Colon (tissue), 2 donors: ENCODE measurements around the gene S100A8.
"Not testable (repeated sequence)": the region's sequence is repeated elsewhere in the genome, so short reads cannot be mapped to it uniquely, and the experiment has no call there.

ENCODE experiments used
- FAIRE-seq: peaks from 2 replicates; lab custom pipeline; 2012; peaks lifted over from hg19 to GRCh38; lab: Jason Lieb, UNC
- donor health status: control.
- donor health status: control.

The S100A8 gene

DNA sequence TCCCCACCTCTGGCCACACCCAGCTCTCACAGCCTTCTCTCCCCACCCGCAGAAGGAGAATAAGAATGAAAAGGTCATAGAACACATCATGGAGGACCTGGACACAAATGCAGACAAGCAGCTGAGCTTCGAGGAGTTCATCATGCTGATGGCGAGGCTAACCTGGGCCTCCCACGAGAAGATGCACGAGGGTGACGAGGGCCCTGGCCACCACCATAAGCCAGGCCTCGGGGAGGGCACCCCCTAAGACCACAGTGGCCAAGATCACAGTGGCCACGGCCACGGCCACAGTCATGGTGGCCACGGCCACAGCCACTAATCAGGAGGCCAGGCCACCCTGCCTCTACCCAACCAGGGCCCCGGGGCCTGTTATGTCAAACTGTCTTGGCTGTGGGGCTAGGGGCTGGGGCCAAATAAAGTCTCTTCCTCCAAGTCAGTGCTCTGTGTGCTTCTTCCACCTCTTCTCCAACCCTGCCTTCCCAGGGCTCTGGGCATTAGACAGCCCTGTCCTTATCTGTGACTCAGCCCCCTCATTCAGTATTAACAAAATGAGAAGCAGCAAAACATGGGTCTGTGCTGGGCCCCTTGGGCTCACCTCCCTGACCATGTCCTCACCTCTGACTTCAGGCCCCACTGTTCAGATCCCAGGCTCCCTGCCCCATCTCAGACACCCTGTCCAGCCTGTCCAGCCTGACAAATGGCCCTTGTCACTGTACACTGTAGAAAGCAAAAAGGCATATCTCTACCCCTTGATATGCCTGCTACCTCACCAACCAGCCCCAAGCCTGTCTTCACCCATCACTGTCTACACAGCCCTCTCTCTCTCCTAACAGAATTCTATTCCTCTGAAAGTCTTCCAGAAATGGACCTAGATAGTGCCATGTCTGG, 30.0 kb downstream of the S100A8 start:
- no peak for FAIRE-seq

DNA sequence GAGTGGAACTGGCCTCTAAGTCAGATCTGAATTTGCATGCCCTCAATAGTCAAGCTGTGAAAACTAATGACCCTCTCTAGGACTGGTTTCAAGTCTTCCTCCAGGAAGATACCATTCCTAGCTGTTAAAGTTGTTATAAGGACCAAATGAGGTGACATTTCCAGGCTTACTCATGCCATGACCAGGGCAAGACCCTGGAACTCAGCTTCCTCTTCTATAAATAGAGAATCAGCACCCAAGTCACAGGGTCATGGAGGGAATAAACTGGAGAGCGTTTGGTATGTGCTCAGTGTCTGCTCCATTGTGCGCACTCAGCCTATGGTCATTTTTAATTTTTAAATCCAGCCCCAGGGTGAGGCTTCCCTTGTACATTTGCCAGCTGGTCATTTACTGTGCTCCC, 30.7 kb downstream of the S100A8 start:
- FAIRE-seq, result no peak

DNA sequence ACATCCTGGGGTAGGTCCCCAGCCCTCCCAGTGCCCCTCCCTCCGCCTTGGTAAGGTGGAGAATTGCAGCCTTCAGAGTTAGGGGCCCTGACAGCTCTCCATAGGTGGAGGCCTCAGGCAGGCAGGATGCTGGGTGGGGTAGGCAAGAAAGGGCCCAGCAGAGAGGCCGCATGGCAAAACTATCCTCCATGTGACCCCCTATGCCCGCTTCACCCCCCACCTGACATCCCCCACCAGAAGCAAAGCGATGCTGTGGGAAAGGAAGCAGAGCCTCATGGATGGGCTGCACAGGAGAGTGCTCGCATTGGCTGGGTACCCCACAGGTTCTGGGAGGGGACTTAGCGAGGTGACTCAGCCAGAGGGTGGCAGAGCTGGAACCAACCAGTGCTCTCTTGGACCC, 31.6 kb downstream of the S100A8 start:
- no peak for FAIRE-seq

DNA sequence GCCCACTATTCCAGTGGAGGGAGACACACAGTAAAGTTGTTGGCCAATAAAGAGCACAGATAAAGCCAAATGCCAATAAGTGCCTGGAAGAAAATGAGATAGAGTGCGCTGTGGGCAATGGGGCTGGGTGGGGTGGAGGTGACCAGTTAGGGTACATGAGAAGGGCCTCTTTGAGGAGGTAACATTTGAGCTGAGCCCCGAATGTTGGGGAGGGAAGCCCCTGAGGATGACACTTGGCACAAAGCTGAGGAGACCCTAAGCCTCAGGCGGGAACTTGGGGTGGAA, 32.2 kb downstream of the S100A8 start:
- no peak for FAIRE-seq

DNA sequence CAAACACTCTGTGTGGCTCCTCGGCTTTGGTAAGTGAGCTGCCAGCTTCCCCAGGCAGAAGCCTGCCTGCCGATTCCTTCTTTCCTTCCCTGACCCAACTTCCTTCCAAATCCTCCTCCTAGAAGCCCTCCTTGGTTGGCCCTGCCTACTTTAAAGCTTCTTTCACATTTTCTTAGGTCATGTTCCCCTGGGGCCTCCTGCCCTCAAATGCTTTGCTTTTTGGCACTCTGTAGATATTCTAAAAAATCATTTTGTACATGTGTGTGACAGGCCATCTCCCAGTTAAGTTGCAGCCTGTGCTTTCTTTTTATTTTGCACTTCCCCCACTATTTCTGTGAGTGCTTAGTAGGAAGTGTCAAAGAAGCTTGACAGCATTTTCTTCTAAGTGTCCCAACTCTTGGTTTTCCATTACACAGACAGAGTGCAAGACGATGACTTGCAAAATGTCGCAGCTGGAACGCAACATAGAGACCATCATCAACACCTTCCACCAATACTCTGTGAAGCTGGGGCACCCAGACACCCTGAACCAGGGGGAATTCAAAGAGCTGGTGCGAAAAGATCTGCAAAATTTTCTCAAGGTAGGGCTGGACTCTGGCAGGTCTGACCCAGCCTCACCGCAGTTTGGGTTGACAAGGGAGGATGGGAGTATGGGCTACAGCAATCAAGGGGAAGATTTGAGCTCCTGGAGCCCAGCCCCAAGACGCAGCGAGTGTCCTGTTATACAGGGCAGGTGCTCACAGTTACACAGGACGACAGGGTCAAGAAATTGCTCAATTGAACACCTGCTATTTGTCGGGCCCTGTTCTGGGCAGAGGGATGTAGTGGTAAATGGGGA, 32.8 kb downstream of the S100A8 start, which contains the start of gene S100A9:
Gene S100A9, plus strand, starts transcription at position 2 of the 838 bp plus-strand sequence. Its CDS starts 430 bp downstream, at position 432.
- FAIRE-seq, result no peak

DNA sequence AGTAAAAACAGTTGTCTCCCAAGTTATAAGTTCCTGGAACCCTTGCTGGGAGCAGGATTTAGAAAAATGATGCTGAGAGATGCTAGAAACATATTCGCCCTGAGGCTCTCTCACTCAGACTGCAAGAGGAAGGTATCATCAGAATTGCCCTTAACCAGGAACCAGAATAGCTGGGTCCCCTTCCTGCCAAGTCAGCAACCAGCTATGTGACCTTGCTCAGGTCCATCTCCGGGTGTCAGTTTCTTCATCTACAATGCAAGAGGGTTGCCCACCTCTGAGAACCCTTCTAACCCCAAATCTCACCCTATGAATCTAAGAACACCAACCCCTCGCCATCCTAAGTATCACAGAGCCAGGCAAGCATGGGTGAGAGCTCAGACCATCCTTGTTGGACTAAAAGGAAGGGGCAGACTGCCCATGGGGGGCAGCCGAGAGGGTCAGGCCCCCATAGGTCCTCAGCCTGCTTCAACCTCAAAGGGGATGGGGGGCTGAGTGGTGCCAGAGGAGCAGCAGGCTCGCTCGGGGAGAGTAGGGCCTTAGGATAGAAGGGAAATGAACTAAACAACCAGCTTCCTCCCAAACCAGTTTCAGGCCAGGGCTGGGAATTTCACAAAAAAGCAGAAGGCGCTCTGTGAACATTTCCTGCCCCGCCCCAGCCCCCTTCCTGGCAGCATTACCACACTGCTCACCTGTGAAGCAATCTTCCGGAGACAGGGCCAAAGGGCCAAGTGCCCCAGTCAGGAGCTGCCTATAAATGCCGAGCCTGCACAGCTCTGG, 33.6 kb downstream of the S100A8 start:
- no peak for FAIRE-seq

DNA sequence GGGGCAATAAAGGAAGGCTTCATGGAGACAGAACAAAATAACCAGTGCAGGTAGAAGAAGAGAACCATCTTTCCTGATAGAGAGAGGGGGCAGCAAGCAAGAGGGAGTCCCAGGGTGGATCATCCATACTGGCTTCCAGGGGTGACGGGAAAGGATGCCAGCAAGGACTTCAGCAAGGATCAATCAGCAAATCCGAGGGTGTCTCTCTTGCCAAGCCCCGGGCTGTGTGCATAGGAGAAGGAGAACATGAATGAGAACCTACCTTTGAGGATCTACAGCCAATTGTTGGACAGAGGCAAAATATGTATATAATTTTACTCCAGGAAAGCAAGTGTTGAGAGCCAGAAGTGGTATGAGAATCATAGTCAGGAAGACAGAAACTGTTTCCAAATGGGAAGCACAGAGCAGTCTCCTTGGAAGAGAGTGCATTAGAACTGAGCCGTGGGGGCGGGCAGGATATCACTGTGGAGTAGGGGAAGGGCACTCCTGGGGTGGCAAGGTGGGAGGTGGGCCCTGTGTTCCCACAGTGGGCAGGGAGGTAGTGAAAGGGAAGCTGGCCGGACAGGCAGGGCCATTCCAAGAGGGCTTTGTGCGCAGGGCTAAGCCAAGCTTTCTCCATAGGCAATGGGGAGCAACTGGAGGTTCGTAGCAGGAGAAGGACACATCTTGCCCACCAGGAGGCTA, 34.3 kb downstream of the S100A8 start:
- no peak for FAIRE-seq

DNA sequence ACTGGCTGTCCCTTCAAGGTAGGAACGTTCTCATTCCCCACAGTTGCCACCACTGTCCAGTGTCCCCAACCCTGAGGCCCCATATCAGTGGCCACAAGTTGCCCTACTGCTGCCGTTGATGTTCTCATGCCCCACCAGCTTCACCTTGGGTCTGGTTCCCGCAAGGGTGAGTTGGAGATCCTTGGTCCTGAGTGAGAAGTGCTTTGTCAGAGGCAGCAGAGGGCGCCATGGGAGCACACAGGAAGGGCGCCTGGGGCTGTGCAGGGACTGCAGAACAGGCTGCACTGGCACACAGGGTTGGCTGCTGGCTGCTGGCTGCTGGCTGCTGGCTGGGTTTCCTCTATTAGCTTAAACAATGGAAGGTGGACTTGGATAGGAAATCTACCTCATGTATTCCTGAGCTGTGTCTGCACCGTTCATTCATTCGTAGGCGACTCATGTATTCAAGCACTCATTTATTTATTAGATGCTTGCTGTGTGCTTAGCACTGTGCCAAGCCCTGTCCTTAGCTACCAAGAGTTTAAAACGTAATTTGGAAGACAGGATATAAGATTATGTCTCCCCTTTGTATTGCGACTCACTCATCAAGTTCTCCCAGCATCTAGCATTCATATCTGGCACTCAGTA, 35.3 kb downstream of the S100A8 start:
- no peak for FAIRE-seq

DNA sequence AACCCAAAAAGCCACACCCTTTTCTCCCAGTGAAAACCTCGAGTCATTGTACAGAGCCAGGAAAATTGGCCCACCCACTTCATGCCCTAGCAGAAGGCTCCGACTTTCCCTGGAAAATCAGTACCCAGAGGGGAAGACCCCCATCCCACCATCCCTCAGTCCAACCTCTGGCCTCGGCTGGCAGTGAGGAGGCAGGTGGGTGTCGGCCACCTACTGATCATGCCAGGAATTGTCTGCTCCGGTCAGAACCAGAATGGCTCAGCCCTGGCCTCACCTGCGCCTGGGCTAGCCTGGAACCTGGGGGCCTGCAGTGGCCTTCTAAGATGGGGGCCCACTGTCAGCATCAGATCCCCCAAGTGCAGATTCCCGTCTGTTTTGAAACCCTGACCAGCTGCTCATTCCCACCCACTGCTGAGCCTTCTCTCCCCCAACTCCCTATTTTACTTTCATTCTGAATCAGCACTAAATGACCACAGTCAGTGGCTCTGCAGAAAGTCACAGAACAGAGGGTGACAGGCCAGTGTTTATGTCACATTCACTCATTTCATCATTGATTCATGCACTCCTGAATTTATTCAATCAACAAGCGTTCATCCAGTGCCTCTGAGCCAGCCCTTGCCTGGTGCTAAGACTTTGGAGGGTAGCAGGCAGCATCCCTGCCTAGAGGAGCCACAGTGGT, 36.2 kb downstream of the S100A8 start:
- FAIRE-seq, result no peak

DNA sequence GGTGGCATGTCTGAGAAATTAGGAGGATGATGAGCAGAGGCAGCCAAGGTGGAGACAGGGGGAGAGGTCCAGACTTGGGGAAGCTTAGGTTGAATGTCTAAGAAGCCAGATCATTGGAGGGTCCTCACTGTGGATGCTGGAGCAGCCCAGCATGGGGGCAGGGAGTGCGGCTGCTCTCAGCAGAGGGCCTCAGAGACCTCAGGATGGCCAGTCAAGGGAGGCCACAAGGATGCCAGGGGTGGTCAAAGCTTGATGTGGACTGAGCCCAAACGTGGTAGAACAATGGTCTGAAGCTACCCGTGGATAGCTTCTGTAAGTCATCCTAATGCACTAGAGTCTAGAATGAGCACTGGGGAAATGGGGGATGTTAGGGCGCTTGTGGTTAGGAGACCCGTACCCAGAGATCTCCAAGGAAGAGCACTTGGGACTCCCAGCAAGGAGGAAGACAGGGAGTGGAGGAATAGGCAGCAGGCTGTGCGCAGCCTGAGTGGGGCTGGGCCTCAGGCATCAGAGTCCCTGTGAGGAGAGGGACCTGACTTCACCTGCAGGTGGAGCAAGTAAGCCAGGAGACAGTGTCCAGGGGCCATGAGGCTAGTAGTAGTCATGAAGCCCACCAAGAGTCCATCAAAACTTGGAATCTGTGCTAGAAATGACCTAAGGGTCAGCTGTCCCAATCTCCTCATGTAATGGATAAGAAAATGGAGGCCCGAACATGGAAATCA, 37.5 kb downstream of the S100A8 start:
- FAIRE-seq, result no peak

DNA sequence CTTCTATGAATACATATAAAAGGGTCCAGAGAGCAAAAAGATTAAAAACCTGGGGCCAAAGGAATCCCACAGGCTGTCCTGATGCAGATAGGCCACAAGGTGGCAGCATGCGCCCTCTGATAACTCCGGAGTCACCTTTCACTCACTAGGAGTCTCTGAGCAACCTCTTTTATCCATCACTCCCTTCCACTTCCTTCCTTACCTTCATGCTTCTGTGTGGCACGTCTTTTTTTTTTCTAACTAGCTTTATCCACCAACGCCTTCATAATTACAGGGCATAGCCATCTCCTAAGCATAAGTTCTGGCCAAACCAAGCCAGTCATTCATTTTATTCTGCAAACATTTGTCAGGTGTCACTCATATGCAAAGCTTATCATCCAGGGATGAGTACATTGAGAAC, 38.4 kb downstream of the S100A8 start:
- no peak for FAIRE-seq

DNA sequence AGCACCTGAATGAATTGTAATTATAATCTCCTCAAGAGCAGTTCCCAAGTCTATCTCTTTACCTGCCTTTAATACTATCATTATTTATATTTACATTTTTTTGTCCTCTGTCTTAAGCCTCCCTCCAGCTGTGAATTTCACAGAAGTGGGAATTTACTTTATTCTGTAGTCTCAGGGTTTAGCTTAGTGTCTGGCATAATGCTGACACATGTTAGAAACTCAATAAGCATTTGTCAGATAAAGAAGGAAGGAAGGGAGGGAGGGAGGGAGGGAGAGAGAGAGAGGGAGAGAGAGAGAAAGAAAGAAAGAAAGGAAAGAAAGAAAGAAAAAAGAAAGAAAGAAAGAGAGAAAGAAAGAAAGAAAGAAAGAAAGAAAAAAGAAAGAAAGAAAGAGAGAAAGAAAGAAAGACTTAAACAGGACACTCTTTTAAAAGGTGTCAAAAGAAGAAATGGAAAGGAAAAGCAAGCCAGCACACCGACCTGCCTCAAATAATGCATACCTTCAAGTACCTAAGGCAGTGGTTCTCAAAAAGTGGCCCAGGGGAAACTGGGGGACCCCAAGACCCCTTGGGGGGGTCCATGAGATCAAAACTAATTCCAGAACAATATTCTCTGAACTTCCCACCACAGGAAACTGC, 40.4 kb downstream of the S100A8 start:
- no peak for FAIRE-seq

DNA sequence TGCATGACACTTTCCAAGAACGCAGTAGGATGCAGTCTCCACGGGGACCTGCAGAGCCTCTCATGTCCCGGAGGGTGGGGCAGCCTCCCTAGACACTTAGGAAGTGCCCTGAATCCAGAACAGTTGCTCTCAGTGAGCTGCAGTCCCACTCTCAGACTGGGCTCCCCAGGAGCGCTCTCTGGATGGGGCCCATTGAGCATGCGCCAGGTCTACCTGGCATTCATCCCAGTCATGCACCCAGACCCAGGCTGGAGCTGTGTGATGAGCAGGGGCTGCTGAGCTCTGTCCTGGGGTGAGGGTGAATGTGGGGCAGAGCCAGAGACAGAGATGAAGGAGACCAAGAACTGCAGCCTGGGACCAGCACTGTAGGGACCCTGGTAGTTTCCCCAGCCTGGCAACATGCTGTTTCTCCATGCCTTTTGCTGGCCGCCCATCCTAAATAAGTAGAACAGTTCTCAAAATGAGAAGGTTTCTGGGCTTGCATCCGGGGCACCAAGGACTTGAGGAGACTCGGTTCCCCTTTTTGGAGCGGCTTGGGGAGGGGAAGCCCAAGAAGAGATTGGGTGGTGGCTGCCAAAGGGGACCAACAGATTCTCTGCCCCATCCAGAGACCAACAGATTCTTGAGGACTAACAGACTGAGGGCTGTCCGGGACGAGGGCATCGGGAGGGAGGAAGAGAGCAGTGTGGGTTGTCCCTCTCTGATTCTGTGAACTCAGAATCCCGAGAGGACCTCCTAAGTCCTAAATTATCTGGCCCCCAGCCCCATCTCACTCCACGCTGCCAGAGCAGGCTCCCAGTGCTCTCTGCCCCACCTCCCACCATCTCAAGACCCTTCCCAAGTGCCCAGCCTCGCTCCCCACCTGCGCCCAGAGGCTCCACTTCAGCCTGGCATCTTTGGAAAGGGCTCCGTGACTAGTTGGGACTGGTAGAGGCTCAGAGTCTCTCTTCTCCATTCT, 41.2 kb downstream of the S100A8 start:
- FAIRE-seq, result no peak

DNA sequence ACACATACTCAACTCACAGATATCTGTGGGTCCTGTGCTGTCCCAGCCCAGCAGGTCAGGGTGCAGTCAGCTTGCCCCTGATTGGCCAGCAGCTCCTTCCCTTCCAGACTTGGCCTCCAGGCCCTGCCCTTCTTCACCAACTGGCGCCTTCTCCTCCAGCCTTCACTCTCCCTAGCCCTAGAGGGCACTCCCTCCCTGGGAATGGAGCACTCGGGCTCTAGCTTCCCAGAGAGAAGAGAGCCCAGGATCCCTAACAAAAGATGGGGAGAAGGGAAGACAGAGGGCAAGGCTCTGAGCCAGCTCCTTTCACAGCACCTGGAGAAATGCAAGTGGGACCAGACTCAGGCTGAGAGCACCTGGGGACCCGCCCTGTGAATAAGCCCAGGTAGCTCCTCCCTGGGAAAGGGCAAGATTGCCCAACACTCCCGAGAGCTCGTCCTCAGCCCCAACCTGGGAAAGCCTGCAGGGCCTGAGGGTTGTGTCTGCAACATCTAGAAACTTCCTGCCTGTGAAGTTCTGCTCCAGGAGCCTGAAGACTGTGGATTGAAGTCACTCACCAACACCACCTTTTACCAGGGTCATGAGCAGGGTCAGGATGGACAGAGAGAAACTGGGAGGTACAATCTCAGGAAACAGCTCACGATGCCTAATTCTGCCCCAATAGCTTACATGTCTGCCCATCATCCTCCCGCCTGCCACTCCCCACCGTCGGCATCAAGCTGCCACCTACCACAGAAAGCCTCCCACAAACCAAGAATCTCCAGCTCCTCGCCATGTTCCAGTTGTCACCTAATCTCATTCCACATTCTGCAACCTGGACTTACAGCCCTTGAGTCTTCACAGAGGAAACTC, 42.1 kb downstream of the S100A8 start, which contains the start of gene PGLYRP4:
Gene PGLYRP4, minus strand, starts transcription at position 331 of the 852 bp plus-strand sequence. CDS start 909 bp downstream, outside the sequence.
- FAIRE-seq, result no peak

DNA sequence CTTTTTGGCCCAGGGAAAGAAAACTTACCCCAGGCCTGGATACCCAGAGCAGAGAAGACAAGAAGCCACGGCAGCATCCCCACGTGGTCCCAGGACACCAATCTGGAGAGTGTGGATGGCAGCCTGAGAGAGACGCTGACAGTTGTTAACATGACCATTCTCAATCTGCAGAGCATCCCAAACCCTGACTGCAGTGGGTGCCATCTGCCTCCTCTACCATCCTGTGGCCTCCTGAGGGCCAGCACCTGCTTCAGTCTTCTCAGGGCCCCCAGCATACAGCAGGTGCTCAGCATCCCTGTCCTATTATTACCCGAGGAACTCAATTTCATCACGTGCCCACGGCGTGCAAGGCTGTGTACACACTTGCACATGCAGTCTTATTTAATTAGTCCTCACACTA, 43.0 kb downstream of the S100A8 start:
- no peak for FAIRE-seq

DNA sequence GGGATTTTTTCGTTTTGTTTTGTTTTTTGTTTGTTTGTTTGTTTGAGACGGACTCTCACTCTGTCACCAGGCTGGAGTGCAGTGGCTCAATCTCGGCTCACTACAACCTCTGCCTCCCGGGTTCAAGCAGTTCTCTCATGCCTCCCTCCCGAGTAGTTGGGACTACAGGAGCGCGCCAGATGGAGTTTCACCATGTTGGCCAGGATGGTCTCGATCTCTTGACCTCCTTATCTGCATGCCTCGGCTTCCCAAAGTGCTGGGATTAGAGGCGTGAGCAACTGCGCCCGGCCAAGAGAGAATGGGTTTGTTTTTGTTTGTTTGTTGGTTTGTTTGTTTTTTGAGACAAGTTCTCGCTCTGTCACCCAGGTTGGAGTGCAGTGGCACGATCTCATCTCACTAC, 43.8 kb downstream of the S100A8 start:
- not testable (repeated sequence) for FAIRE-seq

DNA sequence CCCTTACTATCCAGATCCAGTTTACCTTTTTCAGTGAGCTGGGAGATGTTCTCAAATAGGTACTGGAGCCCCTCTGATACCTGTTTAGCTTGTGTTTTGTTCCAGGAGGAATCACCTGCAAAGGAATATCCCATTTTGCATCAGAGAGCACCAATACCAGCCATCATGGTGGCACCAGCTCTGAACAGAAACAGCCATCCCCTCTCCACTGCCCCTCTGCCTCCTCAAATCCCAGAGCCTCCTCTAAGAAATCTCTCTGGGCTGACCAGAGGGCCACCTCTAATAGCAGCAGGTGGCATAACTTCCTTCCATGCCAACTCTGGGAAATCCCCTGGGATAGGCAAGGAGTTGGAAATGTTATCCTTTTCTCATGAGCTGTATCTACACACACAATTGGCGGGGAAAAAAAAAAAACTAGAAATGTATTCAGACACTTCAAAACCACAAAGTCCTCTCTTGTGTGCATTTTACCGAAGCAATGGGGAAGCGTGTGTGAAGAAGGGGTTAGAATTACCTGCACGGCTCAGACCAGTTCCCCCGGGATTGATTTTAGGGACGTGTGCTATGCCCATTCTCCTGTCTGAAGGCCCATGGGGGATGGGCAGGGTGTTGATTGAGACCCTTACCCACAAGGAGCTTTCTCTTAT, 44.7 kb downstream of the S100A8 start:
- FAIRE-seq, result no peak
